IMR-90 (cell line): ENCODE data around the gene ARRDC5.

Experiments
- CEBPB ChIP-seq: IDR thresholded peaks from 2 replicates; pipeline ENCODE4 v1.6.1; 2012; ENCODE audit warnings: low read depth, low read length, improper control_type of control experiment
- CHD1 ChIP-seq: IDR thresholded peaks from 2 replicates; pipeline ENCODE4 v1.6.1; 2012; ENCODE audit warnings: low read depth, low read length, improper control_type of control experiment
- MAZ ChIP-seq: IDR thresholded peaks from 2 replicates; pipeline ENCODE4 v1.6.1; 2012; ENCODE audit warnings: low read depth, mild to moderate bottlenecking, low read length, improper control_type of control experiment, moderate library complexity, borderline replicate concordance
- POLR2A ChIP-seq: IDR thresholded peaks from 2 replicates; pipeline ENCODE4 v1.6.1; 2012; ENCODE audit warnings: mild to moderate bottlenecking, low read depth, low read length
- RAD21 ChIP-seq: IDR thresholded peaks from 2 replicates; pipeline ENCODE4 v1.6.1; 2012; ENCODE audit warnings: low read length, improper control_type of control experiment
- RFX5 ChIP-seq: IDR thresholded peaks from 2 replicates; pipeline ENCODE4 v1.8.0; 2012; ENCODE audit warnings: low read depth, mild to moderate bottlenecking, low read length, moderate library complexity
- SMC3 ChIP-seq: fragments of 150-350 bp; IDR thresholded peaks from 2 replicates; pipeline ENCODE4 v1.6.1; 2016; ENCODE audit warnings: low read depth, mild to moderate bottlenecking, antibody characterized with exemption, low read length, moderate library complexity
- TF ChIP-seq, protein P1 (sequence below): conservative IDR thresholded peaks from 2 replicates; pipeline ENCODE4 v1.5.1; 2012; ENCODE audit warnings: mild to moderate bottlenecking, low read depth, low read length, improper control_type of control experiment
- TF ChIP-seq, protein P2 (sequence below): fragments of 150-350 bp; IDR thresholded peaks from 2 replicates; pipeline ENCODE4 v1.6.1; 2017; ENCODE audit warnings: mild to moderate bottlenecking, antibody characterized with exemption, low read length, low read depth

DNA sequence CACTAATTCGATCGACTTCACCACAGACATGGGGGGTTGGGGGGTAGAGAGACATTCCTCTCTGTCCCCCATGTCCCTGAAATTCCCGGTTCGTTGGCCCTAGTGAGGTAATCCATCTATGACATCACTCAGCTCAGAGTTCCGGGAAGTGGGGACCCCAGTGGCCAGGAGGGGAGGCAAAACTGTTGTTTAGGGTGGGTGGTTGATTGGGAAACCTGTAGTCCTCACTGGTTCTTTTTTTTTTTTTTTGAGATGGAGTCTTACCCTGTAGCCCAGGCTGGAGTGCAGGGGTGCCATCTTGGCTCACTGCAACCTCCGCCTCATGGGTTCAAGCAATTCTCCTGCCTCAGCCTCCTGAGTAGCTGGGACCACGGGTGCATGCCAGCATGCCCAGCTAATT is at the start of gene ARRDC5:
- TF ChIP-seq, protein P1, sequence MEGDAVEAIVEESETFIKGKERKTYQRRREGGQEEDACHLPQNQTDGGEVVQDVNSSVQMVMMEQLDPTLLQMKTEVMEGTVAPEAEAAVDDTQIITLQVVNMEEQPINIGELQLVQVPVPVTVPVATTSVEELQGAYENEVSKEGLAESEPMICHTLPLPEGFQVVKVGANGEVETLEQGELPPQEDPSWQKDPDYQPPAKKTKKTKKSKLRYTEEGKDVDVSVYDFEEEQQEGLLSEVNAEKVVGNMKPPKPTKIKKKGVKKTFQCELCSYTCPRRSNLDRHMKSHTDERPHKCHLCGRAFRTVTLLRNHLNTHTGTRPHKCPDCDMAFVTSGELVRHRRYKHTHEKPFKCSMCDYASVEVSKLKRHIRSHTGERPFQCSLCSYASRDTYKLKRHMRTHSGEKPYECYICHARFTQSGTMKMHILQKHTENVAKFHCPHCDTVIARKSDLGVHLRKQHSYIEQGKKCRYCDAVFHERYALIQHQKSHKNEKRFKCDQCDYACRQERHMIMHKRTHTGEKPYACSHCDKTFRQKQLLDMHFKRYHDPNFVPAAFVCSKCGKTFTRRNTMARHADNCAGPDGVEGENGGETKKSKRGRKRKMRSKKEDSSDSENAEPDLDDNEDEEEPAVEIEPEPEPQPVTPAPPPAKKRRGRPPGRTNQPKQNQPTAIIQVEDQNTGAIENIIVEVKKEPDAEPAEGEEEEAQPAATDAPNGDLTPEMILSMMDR, result no peak
- TF ChIP-seq POLR2A (no peak), MAZ (no peak), CEBPB (no peak), RFX5 (no peak), RAD21 (no peak), CHD1 (no peak), SMC3 (no peak)
- TF ChIP-seq, protein P2, sequence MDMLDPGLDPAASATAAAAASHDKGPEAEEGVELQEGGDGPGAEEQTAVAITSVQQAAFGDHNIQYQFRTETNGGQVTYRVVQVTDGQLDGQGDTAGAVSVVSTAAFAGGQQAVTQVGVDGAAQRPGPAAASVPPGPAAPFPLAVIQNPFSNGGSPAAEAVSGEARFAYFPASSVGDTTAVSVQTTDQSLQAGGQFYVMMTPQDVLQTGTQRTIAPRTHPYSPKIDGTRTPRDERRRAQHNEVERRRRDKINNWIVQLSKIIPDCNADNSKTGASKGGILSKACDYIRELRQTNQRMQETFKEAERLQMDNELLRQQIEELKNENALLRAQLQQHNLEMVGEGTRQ, result no peak
